Left cardiac atrium (tissue), 4 donors: ENCODE data around the gene ARHGEF11. TPM values are rescaled to one million over a fixed set of nuclear protein-coding genes. Genes with fewer than 3 reads are reported as not detected.

Source experiments
- ATAC-seq, 2 donors: fragments of 200-7000 bp; cut with Tn5 transposase; one replicate each; pipeline ENCODE4 v1.9.1; 2020; ENCODE audit warnings: mild to moderate bottlenecking in 2 of 2, moderate library complexity in 2 of 2
- DNase-seq: peaks from one replicate; pipeline ENCODE4 v3.0.0-alpha.2; 2020
- intact Hi-C, 2 donors: fragments of 100-400 bp; cut with DNase I; formaldehyde crosslinking; loops; one replicate each; pipeline versions ENCODE4 v1.14.1 to v1.15.1; 2022 to 2023
- total RNA-seq, 2 donors: library from RNA; stranded (reverse); fragmentation: NEBNext Ultra II Directional; extraction: Animal tissue kit (Norgen Biotek cat#: 25700); gene quantifications; one replicate each; pipeline ENCODE4 v1.2.1, GENCODE V29; 2021
- donor health status: DM: no; HTN: yes; CAD: no.
- donor health status: DM: no; HTN: yes; CAD: no; lungs with severe emphysema.
- donor health status: DM: yes; HTN: yes; CAD: no.
- donor health status: Dilated cardiomyopathy.

ARHGEF11 gene
- total RNA-seq, 2 donors from 2014 or later = 25.4 to 27.0 TPM

DNA sequence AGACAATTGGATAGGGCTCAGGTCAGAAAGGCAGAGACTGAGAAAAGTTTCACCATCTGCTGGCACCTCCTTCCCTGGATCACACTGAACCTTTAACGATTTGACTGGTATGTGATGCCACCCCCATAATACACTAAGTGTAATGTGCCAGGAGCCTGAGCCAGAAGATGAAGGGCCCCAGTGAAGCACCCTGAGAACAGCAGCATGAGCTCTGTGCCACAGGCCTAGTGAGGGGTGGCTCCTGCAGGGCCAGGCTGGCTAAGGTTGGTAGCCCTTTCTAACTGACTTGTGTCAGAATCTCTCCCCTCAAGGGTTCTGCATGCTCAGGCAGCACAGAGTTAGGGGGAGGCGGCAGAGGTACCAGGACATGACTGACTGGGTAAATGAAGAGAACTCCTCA lies 38.9 kb downstream of the ARHGEF11 start:
- ATAC-seq (peak in 1 of 2 donors; percentile 48), DNase-seq (no peak)
- intact Hi-C loops = loop anchor here in 1 of 2 donors (10.0 kb wide), 1 partner anchor 68 kb away; no protein-coding TSS in a partner anchor

DNA sequence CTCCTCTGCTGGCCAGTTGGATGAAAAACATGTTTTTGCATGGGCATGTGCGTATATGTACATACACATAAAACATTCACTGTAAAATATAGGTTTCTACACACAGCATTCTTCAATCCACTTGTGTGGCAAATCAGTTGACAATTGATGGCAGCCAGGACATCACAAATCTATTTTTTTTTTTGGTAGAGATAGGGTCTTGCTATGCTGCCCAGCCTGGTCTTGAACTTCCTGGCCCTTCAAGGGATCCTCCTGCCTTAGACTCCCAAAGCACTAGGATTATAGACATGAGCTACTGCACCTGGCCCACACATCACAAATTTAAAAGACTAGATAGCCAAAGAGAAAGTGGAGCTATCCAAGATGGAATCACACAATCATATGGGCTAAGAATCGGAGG lies 39.6 kb downstream of the ARHGEF11 start:
- ATAC-seq (no peak), DNase-seq (no peak)
- intact Hi-C loops = loop anchor here in 1 of 2 donors (10.0 kb wide), 1 partner anchor 69 kb away; no protein-coding TSS in a partner anchor

DNA sequence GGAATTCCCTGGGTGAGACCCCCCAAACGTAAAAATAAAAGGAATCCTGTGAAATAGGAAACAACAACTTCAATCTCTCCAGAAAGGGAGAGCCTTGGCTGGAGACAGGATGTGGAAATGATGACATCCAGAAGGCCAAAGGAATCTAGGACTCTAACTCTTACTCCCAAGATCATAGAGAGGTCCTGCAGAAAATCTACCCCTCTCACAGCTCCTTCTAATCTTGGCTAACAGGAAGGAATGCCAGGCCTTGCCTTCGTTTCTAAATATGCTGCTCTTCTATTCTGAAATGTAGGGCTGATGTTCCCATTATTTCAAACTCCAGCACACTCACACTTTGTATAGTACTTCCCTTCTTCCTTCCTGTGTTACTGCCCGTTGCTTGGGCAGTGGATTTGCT lies 40.7 kb downstream of the ARHGEF11 start:
- DNase-seq (no peak), ATAC-seq (no peak)
- intact Hi-C loops = loop anchor here in 1 of 2 donors (10.0 kb wide), 1 partner anchor 70 kb away; no protein-coding TSS in a partner anchor

DNA sequence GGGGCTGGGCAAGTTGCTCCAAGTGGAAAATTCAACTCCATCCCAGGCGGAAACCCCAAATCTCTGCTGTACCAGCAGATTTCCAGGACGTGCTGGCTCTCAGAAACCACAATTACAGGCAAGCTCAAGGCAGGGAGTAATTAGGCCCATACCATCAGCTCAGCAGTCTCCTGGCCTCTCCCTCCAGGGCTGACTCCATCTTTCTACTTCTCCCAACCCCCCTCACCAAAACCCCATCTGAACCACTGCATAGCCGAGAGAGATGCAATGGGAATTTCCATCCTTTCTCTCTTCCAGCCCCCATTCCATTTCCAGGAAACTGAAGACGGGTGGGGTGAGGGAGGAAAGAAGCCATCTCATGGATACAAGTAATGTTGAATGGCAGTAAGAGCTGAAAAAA lies 41.2 kb downstream of the ARHGEF11 start:
- ATAC-seq = no peak
- intact Hi-C loops = loop anchor here in 1 of 2 donors (10.0 kb wide), 1 partner anchor 70 kb away; no protein-coding TSS in a partner anchor
- no peak for DNase-seq

DNA sequence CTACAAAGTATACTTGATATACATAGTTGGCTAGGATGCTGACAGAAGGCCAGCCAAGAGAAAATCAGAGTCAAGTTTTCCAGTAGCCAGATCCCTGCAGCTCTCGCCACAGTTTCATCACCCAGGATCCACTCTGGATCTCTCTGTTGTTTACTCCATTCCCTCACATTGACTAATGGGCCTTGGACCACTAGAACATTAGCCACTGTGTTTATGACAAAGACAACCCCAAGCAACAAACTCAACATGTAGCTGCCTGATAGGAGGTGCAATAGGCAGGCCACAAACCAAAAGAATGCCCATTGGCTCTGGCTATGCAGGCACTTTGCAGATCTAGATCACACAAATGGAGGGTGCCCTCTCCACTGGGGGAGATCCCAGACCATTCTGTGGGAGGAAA lies 44.2 kb downstream of the ARHGEF11 start:
- intact Hi-C loops = loop anchor here in 1 of 2 donors (10.0 kb wide), 1 partner anchor 73 kb away; no protein-coding TSS in a partner anchor
- DNase-seq (no peak), ATAC-seq (no peak)

DNA sequence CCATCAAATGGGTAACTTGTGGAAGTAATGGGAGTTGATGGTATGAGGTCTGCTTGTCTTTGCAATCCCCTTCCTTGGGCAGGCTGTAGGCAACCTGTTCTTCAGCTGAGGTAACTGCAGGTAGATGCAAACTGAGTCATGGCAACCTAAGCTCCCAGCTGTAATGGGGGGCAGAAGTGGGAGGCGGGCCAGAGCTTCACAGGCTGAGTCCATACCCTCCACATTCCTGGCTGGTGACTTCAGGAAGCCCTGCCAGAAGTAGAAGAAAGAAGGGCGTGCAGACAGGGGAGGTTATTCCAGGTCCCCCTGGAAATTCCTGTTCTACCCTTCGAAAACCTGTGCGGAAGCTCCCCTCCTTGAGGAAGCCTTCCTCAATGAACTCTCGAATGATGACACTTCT lies 44.9 kb downstream of the ARHGEF11 start:
- peak in 1 of 2 donors; percentile 26 for ATAC-seq
- intact Hi-C loops = loop anchor here in 1 of 2 donors (10.0 kb wide), 1 partner anchor 74 kb away; no protein-coding TSS in a partner anchor
- DNase-seq = no peak

DNA sequence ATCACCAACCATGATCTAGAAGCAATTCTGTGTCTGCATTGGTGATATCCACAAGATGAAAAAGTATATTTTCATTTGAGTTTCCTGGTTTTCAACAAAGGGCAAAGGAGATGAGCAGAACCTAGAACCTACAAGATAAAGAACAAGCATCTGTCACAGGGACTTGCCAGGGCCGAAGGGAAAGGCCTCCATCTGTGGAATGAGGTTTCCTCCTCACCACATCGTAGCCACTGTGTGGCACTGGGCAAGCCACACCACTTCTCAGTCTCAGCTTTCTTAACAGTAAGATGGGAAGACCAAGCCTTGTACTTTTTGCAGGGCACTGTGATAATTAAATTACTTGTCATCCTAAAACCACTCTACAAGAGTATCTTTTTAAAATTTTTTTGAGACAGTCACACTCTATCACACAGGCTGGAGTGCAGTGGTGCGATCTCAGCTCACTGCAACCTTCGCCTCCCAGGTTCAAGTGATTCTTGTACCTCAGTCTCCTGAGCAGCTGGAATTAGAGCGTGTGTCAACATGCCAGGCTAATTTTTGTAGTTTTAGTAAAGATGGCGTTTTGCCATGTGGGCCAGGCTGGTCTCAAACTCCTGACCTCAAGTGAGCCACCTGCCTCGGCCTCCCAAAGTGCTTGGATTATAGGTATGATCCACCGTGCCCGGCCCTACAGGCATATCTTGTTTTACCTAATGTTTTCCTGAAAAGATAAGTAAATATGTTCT lies 45.8 kb downstream of the ARHGEF11 start:
- ATAC-seq (no peak), DNase-seq (no peak)
- intact Hi-C loops = loop anchor here in 1 of 2 donors (10.0 kb wide), 1 partner anchor 75 kb away; no protein-coding TSS in a partner anchor

DNA sequence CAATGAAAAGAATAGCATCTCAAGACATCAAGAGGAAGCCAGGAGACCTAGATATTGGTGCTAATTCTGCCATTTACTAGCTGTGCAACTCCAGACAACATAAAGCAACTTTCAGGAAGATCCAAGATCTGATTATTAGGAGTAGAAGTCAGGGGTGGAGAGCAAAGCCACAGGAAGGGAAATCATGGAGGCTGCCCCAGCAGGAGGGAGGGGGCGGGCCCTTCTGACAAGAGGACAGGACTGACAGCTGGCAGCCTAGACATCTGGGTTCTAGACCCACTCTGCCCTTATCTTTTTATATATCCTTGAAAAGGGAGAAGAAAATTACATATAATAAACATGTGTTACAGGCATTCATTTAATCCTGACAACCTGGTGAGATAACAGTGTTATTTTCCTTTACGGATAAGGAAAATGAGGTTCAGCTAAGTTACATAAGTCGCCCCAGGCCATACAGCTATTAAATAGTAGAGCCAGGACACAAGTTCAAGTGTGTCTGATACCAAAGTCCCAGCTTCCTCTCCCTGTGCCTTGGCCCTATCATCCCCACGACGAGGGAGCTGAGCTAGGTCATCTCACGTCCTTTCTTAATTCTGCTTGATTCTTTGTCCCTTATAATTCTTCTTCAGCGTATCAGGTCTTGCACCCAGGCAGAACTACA lies 46.6 kb downstream of the ARHGEF11 start:
- DNase-seq (no peak), ATAC-seq (no peak)
- intact Hi-C loops = no loop called here

DNA sequence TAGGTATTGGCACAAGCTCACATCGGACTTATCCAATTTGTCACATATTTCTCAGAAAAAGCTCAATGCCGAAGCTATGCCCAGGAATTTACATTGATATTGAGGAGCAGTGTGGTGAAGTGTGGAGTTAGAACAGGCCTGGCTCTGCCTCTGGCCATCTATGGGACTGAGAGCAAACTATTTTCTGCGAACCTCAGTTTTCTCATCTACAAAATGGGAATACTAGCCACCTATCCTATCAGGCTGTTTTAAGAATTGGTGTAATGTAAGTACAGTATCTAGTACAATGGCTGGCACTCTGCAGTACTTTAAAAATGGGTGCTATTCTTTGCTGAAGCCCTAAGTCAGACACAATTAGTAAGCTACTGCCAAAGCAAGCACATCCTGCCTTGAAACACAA lies 47.2 kb downstream of the ARHGEF11 start:
- intact Hi-C loops = no loop called here
- ATAC-seq (no peak), DNase-seq (no peak)

DNA sequence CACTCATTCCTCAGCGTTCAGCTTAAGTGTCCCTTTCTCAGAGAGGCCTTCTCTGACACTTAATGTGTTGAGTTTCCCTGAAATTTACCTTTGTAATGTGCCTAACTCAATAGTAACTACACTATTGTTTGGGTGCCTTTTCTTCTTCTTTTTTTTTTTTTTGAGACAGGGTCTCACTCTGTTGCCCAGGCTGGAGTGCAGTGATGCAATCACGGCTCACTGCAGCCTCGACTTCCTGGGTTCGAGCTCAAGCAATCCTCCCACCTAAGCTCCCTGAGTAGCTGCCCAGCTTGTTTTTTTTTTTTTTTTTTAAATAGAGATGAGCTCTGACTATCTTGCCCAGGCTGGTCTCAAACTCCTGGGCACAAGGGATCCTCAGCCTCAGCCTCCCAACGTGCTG lies 50.1 kb downstream of the ARHGEF11 start:
- DNase-seq (no peak), ATAC-seq (no peak)

DNA sequence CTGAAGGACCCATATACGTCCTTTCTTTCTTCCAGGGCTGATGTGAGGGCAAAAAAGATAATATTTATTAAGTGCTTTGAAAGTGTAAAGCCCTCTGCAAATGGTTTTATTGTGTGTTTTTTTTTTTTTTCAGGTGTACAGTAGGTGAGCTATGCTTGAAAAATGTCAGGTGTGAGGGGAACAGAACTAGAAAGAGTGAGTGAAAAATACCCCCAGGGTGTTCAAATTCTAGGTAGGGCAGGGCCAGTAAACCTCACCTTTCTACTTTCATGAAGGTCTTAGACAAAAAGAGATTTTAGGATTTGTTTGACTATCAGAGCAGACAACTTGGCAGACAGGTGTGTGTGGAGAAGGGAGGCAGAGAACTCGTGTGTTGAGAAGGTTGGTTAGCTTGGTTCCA lies 51.3 kb downstream of the ARHGEF11 start:
- intact Hi-C loops = no loop called here
- no peak for DNase-seq
- no peak for ATAC-seq

More for the DNA sequence above, 50.1 kb downstream of the ARHGEF11 start:
- intact Hi-C loops = no loop called here

DNA sequence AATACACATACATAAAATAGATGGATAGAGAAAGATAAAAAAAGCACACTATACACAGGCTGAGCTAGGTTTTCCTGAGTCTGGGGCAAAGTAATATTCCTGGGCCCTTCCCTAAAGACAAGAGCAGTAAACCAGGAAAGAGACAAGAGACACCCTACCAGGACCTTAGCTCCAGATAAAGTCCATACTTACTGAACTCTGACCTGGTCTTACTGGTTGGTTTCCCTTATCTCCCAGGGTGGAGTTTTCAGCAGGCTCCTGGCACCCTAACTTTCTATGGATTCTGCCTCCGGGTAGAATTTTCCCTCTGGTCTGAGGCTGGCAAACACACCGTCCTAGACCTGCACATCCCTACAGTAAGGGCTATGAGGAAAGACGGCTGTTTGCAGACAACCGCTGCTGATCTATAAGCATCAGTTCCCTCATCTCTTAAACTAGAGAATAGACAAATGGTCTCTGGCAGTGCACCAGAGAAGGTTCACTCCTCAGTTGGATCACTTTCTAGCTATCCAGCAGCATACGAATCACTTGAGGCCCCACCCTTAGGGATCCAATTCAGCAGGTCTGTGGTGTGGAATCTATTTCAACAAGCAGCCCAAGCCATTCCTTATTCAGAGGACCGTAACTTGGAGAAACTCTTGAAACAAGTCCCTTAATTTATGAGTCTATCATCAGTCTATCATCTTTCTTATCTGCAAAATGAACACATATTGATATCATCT lies 52.0 kb downstream of the ARHGEF11 start:
- no peak for ATAC-seq
- no peak for DNase-seq
- intact Hi-C loops = no loop called here

DNA sequence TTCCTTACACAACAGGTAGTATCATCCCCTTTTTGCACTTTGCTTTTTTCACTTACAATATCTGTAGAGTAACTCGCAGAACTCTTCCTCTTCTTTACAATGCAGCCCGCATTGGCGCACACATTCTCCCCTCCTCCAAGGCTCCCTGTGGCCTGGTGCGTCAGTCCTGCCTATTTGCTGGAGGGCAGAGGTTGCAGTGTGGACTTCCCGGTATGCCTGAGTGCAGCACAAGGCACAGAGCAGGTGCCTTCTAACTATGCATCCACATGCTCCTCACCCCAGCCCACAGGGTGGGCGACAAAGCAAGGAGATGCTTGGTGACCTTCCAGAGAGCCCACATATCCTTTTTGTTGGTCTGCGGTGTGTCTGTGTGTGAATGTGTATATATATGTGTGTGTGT lies 53.3 kb downstream of the ARHGEF11 start:
- ATAC-seq (no peak), DNase-seq (no peak)

DNA sequence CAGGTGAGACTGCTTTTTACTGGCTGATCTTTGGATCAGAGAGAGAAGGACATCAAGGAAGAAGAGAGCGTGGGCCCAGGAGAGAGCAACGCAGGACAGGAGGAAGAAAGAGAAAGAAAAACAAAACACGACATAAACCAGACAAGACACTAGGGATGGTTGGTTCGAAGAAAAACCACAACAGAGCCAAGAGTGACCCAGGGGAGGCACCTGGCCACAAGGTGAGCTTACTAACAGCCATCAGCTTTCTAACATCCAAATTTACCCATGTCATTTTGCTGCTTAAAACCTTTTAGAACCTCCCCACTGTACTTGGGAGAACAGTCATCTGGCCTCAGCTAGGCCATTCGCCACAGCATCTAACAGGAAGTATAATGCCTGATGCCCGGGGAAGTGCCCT lies 57.8 kb downstream of the ARHGEF11 start:
- DNase-seq = no peak
- intact Hi-C loops = no loop called here
- no peak for ATAC-seq

More for the DNA sequence above, 53.3 kb downstream of the ARHGEF11 start:
- intact Hi-C loops = no loop called here

DNA sequence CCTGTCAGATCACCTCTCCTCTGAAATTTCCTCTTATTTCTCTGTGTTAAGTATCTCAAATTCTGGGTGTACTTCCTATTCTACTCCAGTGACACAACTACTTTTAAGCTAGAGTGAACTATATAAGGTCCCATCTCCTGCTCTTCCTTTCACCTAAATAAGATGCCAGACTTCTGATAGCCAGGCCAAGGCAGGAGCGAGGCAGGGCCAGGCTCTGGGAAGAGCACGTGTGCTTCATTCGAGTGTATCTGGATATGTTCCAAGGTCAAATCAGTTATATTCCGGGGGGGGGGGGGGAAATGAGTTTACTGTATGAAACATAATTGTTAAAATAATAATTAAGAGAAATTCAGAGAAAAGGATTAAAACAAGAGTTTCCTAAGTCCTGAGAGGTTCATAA lies 65.0 kb downstream of the ARHGEF11 start:
- peak in 1 of 2 donors; percentile 41 for ATAC-seq
- DNase-seq = no peak
- intact Hi-C loops = no loop called here

DNA sequence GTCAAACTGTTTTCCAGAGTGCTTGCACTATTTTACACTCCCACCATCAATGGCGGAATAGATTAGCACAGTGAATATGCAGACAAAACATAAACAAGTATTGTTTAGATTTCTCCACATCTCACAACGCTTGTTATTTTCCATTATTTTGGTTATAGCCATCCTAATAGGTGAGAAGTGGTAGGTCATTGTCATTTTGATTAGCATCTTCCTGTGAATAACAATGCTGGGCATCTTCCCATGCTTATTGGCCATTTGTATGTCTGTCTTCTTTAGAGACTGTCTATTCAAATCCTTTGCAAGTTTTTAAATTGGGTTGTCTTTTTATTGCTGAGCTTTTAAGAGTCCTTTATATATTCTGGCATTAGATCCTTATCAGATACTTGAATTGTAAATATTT lies 70.5 kb downstream of the ARHGEF11 start:
- DNase-seq (no peak), ATAC-seq (no peak)
- intact Hi-C loops = no loop called here

DNA sequence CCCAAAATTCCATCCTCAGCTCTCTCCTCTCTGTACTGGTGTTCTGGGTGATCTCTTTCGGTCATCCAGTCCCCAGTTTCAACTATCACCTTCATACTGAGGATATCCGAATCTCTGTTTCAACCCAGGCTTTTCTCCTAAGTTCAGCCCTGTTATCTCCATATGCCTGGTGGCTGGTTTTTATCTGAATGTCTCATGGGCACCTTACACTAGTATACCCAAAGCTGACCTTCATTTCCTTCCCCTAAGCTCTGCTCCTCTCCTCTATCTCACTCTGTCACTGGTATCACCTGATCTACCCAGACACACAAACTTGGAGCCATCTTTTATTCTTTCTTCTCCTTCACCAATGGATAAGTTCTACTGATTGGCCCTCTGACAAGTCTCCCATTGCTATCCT lies 72.1 kb downstream of the ARHGEF11 start:
- intact Hi-C loops = no loop called here
- no peak for DNase-seq
- ATAC-seq = no peak

DNA sequence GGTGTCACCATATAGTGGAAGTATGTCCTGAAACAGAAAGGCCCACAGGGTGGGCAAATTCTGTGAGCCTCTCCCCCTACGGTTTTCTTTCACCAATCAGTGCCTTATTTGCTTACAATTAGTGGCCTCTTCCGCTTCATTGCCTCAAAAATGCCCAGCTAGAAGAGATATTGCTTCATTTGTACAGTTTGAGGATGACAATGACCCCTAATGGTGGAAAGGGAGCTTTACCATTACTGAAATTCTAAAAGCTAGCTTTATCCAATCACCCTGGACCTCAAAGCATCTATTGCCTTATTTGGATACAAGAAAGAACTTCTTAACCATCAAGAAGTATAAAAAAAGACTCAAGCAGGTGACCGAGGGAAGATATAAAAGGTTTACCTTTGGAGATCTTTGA lies 75.5 kb downstream of the ARHGEF11 start:
- DNase-seq (no peak), ATAC-seq (no peak)
- intact Hi-C loops = no loop called here

DNA sequence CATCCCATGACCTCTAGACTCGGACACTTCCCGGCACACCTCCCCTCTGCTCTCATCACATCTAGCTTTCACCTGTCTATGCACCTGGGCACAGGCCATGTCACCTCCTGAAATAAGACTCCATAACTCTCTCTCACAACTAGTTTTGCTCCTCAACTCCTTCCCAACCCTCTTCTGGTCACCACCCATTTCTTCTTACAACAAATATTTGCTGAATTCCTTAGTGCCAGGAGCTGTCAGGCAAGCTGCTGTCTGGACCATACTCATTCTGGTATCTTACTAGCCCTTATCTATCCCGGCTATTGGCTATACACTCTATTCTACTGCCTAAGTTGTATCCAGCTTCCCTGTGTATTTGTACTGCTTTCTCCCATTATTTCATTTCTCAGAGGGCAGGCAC lies 76.0 kb downstream of the ARHGEF11 start:
- ATAC-seq (no peak), DNase-seq (no peak)
- intact Hi-C loops = no loop called here

DNA sequence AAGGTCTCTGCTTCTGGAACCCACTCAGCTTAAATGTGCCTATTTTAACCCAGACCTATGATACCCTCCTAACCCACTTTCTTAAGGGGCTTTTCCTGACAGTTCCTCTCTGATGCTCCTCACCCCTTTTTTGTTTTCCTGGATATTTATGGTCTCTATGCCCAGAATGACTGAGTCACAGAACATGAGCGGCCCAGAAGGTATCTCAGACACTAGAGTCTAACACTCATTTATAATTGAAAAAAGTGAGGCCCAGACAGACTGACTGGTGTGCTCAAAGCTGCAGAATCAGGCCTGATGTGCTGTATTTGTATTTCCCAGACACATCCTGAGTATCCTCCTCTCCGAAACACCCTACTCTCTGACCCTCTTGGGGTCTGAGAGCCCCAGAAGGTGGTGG lies 81.1 kb downstream of the ARHGEF11 start:
- no peak for ATAC-seq
- DNase-seq = no peak
- intact Hi-C loops = no loop called here
